Mesenteric fat pad (tissue), 1 donor: ENCODE data around the gene SPDYE1. TPM values are rescaled to one million over a fixed set of nuclear protein-coding genes. Genes with fewer than 3 reads are reported as not detected.
"Not testable (repeated sequence)": the region's sequence is repeated elsewhere in the genome, so short reads cannot be mapped to it uniquely, and the experiment has no call there.

Experiments
- DNase-seq: peaks from one replicate; pipeline ENCODE4 v3.0.0-alpha.2; 2020; ENCODE audit warnings: low spot score
- total RNA-seq: library from RNA; stranded (reverse); fragmentation: NEBNext Ultra II Directional; extraction: Animal tissue kit (Norgen Biotek cat#: 25700); gene quantifications from one replicate; pipeline ENCODE4 v1.2.1, GENCODE V29; 2021
- donor health status: DM: yes; HTN: yes; CAD: no.

SPDYE1 gene
- total RNA-seq, 1 donor from 2014 or later, result not detected

GRCh38 chr7:43990829-43991228, 6.9 kb upstream of the SPDYE1 start:
- DNase-seq, result not testable (repeated sequence)

GRCh38 chr7:43992896-43993295, 4.8 kb upstream of the SPDYE1 start:
- not testable (repeated sequence) for DNase-seq

DNA sequence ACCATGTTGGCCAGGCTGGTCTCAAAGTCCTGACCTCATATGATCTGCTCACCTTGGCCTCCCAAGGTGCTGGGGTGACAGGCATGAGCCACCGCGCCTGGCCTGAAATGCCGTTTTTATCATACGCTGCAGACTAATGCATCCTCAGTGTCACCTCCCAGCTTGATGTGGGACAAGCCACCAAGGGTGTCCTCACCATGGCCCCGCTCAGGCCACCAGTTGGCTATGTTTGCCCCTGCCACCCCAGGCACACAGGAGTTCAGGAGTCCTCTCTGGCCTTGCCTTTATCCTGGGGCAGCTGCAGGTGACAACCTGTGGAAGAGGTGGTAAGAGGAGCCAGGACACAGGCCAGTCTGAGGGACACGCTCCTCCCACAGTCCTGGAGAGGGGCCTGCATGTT, 3.0 kb upstream of the SPDYE1 start:
- not testable (repeated sequence) for DNase-seq

GRCh38 chr7:44012081-44012480, 14.4 kb downstream of the SPDYE1 start:
- DNase-seq, result not testable (repeated sequence)

DNA sequence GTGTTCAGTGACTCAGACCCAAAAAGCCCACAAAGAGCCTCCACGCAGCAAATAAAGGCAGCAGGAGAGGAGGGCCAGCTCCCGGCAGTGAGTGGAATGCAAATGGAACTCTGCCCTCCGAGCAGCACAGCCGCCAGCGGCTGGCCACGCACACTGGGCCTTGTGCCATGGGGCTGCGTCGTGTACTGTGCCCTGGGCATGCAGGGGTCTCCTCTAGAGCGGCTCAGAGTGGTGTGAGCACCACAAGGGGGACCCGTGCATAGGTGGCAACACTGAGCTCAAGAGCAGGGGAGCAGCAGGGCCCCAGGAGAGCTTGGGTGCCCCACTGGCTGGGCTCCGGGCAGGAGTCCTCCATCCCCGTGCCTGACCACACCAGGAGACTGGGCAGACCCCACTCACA, 17.4 kb downstream of the SPDYE1 start:
- DNase-seq, result not testable (repeated sequence)

DNA sequence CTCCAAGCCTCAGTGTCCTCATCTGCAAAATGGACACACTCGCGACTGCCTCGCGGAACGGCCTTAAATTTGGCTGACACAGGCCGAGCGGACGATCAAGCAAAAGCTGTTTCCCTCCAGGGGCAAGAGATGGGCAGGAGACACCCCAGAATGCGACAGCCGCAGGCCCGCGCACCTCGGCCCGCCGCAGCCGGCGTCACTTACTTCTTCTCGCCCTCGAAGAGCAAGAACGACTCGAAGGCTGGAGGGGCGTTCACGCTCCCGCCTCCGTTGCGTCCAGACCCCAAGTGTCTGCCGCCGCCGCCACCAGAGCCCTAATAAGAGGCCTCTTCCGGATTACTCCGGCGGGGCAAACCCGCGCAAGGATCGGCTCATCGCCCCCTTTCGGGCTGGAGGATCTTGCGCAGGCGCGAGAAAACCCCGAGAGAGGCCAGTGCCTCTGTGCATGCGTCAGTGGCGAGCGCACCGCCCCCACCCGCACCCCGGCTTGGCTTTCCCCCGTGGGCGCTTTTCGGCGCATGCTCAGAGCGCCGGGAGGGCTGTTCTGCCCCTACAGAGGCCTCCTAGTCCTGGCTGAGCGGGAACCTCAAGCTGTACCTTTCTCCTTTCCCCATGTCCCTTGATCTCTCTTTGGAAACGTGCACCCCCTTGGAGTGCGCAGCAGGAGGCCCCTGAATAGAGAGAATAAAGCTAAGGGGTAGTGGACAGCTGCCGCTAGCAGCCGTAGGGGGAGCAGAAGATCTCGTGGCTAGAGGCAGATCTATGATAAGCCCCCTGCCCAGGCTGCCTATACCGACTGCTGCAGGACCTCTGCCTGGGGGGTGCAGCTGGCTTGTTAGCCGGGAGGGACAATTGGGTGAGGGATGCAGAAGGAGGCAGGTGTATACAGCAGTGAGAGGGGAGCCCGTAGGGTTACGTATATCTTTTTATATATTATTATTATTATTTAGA, 21.4 kb downstream of the SPDYE1 start:
- peak; percentile 99 for DNase-seq

DNA sequence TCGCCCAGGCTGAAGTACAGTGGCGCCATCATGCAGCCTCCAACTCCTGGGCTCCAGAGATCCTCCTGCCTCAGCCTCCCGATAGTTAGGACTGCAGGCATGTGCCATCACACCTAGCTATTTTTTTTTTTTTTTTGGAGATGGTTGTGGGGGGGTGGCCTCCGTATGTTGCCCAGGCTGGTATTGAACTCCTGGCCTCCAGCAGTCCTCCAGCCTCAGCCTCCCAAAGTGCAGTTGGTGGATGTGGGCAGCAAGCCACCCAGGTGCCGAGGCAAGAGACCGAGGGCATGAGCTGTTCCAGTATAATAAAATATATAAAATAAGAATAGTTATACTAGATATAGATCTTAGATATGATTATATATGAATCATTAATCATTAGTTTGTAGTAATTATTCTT, 22.1 kb downstream of the SPDYE1 start:
- not testable (repeated sequence) for DNase-seq

GRCh38 chr7:44022069-44022468, 24.4 kb downstream of the SPDYE1 start:
- DNase-seq, result not testable (repeated sequence)

- not testable (repeated sequence) for DNase-seq
Observed at GRCh38 chr7:44022796-44023467, 25.2 kb downstream of the SPDYE1 start.

- not testable (repeated sequence) for DNase-seq
Observed at GRCh38 chr7:44029433-44029832, 31.7 kb downstream of the SPDYE1 start.

- DNase-seq, result not testable (repeated sequence)
Observed at GRCh38 chr7:44030029-44030428, 32.3 kb downstream of the SPDYE1 start.

DNA sequence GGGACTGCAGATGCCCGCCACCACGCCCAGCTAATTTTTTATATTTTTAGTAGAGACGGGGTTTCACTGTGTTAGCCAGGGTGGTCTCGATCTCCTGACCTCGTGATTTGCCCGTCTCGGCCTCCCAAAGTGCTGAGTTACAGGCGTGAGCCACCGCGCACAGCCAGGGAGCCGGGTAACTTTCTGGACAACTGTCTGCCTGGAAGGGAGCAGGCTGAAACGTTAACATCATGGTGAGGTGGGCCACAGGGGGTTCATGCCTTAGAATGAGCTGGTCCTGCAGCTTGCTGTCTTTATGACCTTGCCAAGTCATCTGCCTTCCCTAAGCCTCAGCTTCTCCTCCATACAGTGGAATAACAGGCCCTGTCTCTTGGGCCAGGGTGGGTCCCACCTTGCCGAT, 33.6 kb downstream of the SPDYE1 start:
- not testable (repeated sequence) for DNase-seq

DNA sequence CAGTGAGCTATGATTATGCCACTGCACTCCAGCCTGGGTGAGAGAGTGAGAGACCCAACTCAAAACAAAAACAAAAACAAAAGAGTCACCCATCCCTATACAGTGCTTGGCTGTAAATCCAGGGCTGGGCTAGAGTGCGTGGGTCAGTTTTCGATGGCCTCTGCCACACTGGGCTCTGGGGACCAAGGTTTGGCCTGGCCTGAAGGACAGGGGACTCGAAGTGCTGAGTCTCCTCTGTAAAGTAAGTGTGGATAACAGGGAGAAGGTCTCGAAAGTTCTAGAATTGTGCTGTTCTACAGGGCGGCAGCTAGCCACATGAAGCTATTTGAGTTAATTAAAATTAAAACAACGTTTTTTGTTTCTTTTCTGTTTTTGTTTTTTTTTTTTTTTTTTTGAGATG, 34.3 kb downstream of the SPDYE1 start:
- DNase-seq, result not testable (repeated sequence)

- DNase-seq, result not testable (repeated sequence)
Observed at GRCh38 chr7:44033971-44034844, 36.5 kb downstream of the SPDYE1 start.

DNA sequence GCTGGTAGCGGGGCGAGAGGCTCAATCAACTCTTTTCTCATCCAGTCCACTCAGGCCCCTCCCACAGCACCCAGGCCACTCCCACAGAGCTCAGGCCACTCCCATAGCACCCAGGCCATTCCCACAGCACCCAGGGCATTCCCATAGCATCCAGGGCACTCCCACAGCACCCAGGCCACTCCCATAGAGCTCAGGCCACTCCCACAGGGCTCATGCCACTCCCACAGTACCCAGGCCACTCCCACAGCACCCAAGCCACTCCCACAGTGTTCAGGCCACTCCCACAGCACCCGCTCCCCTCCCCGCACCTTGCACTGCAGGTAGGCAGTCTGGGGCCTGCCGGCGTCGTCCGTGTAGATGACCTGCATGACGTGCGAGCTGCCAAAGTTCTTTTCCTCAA, 38.7 kb downstream of the SPDYE1 start:
- DNase-seq, result not testable (repeated sequence)

GRCh38 chr7:44037951-44038350, 40.3 kb downstream of the SPDYE1 start:
- DNase-seq, result not testable (repeated sequence)

DNA sequence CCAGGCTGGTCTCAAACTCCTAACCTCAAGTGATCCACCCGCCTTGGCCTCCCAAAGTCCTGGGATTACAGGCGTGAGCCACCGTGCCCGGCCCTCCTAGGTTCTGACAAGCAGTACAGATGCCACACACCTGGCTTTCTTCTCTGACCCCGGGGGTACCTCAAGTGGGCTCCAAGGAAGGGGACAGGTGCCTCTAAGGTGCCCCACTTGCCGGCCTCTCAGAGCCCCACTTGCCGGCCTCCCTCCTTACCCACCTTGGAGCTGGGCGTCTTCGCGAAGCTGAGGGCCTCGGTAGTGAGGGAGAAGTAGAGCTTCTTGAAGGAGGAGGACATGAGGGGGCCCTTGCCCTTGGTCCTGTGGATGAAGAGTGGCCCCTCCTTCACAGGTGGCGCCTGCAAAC, 40.9 kb downstream of the SPDYE1 start:
- not testable (repeated sequence) for DNase-seq

DNA sequence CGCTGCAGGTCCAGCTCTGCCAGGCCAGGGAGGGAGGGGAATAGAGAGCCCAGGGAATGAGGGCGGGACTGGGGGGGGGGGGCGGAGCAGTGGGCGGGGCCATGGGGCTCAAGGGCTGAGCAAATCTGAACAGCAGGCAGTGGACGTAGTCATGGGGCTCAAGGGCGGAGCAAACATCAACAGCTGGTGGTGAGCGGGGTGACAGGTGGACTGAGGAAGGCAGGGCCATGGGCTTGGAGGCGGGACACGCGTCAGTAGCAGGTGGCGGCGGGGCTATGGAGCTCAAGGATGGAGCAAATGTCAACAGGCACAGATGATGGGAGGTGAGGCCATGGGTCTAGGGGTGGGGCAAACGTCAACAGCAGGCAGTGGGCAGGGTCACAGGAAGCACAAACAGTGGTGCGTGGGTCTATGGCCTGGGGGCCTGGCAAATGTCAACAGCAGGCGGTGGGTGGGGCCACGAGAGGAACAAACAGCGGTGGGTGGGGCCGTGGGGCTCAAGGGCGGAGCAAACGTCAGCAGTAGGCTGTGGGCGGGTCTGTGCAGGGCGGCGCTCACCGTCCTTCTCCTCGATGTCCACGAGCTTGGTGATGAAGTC, 41.4 kb downstream of the SPDYE1 start:
- DNase-seq, result peak; percentile 96

- DNase-seq, result not testable (repeated sequence)
Observed at GRCh38 chr7:44039800-44040492, 42.2 kb downstream of the SPDYE1 start.

GRCh38 chr7:44040493-44040891, 42.8 kb downstream of the SPDYE1 start:
- not testable (repeated sequence) for DNase-seq
